T-helper 1 cell treated with Interleukin-12 subunit alpha and Interleukin-12 subunit beta and Interleukin-4 antibody, amounts not matched to agents 30 μg/mL and 1 μg/mL, for 36 hours (primary cell): ENCODE results near the gene PPP1R26.

Experiments used
- H3K27ac Mint-ChIP-seq: one replicate; pipeline ENCODE4 v1.8.0; 2021; ENCODE audit warnings: mild to moderate bottlenecking, mixed read lengths
- H3K27me3 Mint-ChIP-seq: one replicate; pipeline ENCODE4 v1.8.0; 2021; ENCODE audit warnings: low read depth, mixed read lengths
- H3K36me3 Mint-ChIP-seq: one replicate; pipeline ENCODE4 v1.8.0; 2021; ENCODE audit warnings: low read depth, mixed read lengths
- H3K4me1 Mint-ChIP-seq: one replicate; pipeline ENCODE4 v1.8.0; 2021; ENCODE audit warnings: low read depth, mixed read lengths
- H3K4me3 Mint-ChIP-seq: one replicate; pipeline ENCODE4 v1.8.0; 2021; ENCODE audit warnings: mild to moderate bottlenecking, moderate library complexity, mixed read lengths
- H3K9me3 Mint-ChIP-seq: one replicate; pipeline ENCODE4 v1.8.0; 2021; ENCODE audit warnings: mixed read lengths

Gene PPP1R26

DNA sequence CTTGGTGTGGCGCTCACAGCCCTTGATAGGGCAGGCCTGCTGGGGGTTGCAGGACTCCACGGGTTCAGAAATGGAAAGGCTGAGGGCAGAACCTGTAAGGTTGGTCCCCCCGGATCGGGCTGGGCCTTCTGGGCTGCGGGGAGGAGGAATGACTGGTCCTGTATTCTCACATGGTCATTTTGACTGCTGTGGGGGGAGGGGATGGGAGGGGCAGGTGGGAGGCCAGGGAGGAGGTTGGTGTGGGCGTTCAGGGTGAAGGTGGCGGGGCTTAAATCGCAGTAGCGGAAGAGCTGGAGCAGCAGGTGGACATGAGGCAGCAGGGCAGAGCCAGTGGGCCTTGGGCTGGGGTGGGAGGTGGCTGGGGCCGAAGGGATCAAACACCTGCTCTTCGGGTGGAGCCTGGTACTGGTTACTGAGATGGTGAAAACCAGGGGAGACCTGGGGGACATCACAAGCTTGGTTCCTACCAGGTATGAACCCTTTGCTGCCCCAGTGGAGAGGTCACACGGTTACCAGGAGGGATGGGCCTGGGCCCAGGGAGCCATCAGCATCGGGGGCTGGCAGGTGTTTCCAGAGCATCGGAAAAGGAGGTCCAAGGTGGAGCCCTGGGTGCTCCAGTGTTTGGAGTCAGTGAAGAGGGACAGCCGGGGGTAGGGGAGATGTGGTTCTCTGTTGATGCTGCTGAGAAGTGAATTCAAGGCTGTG is 22.7 kb downstream of the PPP1R26 start:
- H3K36me3 Mint-ChIP-seq, result peaks cover 13% of the 10 kb centered on the region
- peaks cover 5% of the 10 kb centered on the region for H3K27me3 Mint-ChIP-seq
- H3K4me1 Mint-ChIP-seq, result peaks cover 9% of the 10 kb centered on the region
- peak overlapping the region; percentile 92 for H3K4me3 Mint-ChIP-seq
- H3K9me3 Mint-ChIP-seq, result no peaks in the 10 kb centered on the region
- no peak overlapping the region for H3K27ac Mint-ChIP-seq

DNA sequence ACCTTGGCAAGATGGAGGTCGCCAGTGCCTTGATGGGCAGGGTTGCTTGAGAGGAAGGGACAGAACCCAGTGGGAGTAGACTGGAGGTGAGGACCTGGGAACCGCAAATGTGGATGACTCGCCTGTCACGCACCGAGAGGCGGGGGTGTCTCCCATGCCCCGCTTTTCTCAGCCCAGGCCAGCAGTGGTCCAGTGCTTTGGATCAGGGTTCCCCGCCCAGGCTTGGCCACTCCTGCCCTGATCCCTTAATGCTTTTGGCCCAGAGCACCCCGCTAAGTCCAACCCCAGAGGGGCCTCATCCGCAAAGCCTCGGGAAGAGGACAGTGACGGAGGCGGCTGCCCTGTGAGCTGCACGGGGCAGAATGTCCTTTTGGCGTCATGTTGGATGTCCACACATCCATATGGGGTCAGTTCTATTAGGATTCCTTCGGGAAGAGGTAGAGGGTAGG is 23.3 kb downstream of the PPP1R26 start:
- H3K4me1 Mint-ChIP-seq, result peaks cover 9% of the 10 kb centered on the region
- H3K9me3 Mint-ChIP-seq, result no peaks in the 10 kb centered on the region
- H3K27me3 Mint-ChIP-seq, result peaks cover 5% of the 10 kb centered on the region
- H3K4me3 Mint-ChIP-seq, result no peak overlapping the region
- H3K27ac Mint-ChIP-seq, result no peak overlapping the region
- H3K36me3 Mint-ChIP-seq, result peaks cover 13% of the 10 kb centered on the region

DNA sequence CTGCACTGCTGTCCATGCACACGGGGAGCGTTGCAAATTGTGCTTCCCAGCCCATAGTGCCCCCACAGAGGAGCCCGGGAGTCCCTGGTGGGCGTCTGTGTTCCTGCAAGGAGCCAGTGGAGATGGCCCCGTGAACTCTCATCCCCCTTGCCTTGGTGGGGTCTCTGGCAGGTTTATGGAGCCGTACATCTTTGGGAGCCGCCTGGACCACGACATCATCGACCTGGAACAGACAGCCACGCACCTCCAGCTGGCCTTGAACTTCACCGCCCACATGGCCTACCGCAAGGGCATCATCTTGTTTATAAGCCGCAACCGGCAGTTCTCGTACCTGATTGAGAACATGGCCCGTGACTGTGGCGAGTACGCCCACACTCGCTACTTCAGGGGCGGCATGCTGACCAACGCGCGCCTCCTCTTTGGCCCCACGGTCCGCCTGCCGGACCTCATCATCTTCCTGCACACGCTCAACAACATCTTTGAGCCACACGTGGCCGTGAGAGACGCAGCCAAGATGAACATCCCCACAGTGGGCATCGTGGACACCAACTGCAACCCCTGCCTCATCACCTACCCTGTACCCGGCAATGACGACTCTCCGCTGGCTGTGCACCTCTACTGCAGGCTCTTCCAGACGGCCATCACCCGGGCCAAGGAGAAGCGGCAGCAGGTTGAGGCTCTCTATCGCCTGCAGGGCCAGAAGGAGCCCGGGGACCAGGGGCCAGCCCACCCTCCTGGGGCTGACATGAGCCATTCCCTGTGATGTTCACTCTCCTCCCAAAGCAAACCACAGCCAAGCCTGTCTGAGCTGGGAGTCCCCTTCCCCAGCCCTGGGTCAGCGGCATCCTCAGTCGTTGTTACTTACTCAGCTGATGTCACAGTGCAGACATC is 24.0 kb downstream of the PPP1R26 start:
- Mint-ChIP-seq H3K36me3 (peaks cover 13% of the 10 kb centered on the region), H3K27ac (no peak overlapping the region), H3K4me3 (no peak overlapping the region), H3K9me3 (no peaks in the 10 kb centered on the region), H3K4me1 (peaks cover 9% of the 10 kb centered on the region), H3K27me3 (peaks cover 5% of the 10 kb centered on the region)

DNA sequence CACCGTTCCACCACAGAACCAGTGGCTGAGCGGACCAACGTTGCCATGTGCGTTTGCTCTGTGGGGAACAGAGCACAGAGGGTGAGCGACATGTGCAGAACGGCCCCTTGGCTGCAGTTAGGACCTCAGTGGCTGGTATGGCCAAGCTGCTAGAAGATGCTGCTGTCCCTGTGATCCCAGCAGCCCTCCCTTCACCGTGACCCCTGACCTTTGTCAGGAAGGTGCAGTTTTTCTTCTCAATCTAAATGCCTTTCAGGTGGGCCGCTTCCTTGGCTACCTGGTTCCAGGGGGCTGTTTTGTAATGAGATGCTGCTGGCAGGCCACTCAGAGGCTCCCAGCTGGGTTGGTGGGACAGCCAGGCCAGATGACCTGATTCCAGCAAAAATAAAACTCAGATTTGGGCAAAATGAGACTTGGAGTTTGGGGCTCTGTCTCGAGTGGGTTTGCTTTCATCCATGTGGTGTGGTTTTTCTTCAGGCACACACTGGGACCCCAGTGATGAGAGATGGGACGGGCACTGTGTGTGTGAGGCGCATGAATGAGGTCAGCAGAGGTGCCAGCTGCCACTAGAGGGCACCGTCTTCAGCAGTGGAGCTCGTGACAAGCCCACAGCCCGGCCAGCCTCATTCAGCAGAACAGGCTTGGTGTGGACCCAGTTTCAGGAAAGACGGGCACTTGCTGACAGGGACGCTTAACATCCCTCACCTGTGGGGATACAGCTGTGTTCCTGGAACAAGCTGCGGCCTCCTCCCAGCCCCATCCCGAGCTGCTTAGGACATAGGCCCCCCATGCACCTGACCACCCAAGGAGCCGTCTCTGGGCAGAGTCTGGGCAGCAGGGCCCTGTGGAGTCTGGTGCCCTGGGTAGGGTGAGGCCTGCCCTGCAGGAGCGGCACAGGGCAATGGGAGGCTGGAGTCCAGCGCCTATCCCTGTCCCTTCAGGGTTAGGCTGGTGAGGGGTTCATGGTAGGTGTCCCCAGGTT is 25.0 kb downstream of the PPP1R26 start:
- H3K27ac Mint-ChIP-seq, result no peak overlapping the region
- H3K9me3 Mint-ChIP-seq, result peaks cover 6% of the 10 kb centered on the region
- peaks cover 13% of the 10 kb centered on the region for H3K36me3 Mint-ChIP-seq

DNA sequence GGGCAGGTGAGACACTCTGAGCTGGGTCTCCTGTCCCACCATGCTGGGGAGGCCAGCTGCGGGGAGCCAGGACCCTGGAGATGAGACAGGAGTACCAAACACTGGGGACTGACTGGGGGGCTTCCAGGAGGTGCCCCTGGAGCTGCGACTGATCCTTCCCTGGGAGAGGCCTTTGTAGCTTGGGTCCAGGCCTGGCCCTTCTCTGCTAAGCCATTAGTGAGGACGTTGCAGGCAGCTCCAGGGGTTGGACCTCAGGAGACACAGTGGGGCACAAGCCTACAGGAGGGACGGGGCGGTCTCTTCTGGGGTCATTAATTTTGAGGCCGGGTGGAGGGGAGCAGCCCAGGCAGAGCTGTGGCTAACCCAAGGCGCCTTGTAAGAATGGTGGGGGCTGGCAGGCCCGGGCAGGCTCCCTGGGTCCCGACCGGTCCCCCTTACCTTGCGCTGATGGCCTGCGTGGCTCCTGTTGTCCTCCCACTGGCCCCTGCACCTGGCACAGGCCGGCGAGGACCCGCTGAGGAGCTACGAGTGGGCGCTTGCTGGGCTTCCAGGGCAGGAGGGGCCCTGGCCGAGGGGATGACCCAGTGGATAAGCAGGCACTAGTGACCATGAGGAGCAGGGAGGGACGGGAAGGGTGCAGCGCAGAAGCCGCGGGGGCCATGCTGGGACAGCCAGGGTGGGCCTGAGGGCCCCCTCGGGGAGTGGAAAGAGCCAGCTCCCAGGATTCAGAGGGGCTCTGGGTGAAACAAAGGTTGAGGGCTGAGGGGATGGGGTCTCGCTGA is 26.0 kb downstream of the PPP1R26 start:
- Mint-ChIP-seq H3K9me3 (peaks cover 7% of the 10 kb centered on the region), H3K4me1 (peaks cover 9% of the 10 kb centered on the region), H3K27ac (no peak overlapping the region)

More for the DNA sequence above, 25.0 kb downstream of the PPP1R26 start:
- no peaks in the 10 kb centered on the region for H3K27me3 Mint-ChIP-seq
- no peak overlapping the region for H3K4me3 Mint-ChIP-seq
- peaks cover 9% of the 10 kb centered on the region for H3K4me1 Mint-ChIP-seq

GRCh38 chr9:135506327-135507103 is 26.9 kb downstream of the PPP1R26 start:
- Mint-ChIP-seq H3K27ac (no peak overlapping the region), H3K9me3 (peaks cover 7% of the 10 kb centered on the region), H3K27me3 (no peaks in the 10 kb centered on the region), H3K4me3 (no peak overlapping the region), H3K4me1 (peaks cover 14% of the 10 kb centered on the region), H3K36me3 (peaks cover 13% of the 10 kb centered on the region)

More for the DNA sequence above, 26.0 kb downstream of the PPP1R26 start:
- Mint-ChIP-seq H3K4me3 (no peak overlapping the region), H3K27me3 (no peaks in the 10 kb centered on the region), H3K36me3 (peaks cover 13% of the 10 kb centered on the region)

- H3K27ac Mint-ChIP-seq, result no peak overlapping the region
- no peaks in the 10 kb centered on the region for H3K27me3 Mint-ChIP-seq
- H3K36me3 Mint-ChIP-seq, result peaks cover 13% of the 10 kb centered on the region
These were observed 27.8 kb downstream of the PPP1R26 start for GRCh38 chr9:135507104-135508035.

DNA sequence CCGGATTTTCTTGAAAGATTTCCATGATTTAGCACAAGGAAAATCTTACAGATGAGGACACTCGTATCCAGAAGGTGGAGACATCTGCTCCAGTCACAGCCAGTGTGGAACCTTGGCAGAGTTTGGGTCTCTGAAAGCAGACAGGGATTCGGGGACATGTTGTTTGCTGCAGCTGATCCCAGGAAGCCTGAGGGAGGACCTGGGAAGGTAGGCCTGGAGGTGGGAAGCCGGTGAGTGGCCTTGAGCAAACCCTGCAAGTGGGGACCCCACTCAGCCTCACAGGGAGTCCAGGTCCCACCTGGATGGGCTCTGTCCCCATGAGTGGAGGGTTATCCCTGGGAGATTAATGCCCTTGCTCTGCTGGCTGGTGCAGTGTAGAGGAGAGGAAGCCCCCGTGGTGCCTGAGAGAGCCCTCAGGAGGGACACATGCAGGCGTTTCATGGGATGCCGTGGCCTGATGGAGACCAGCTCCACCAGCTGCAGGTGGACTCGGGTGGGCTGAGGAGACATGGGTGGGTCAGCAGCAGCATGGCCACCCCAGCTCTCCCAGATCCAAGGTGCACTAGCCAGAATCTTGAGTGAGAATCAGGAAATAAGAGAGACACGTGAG is 28.7 kb downstream of the PPP1R26 start:
- H3K27me3 Mint-ChIP-seq, result no peaks in the 10 kb centered on the region
- peaks cover 7% of the 10 kb centered on the region for H3K9me3 Mint-ChIP-seq
- H3K27ac Mint-ChIP-seq, result no peak overlapping the region
- no peak overlapping the region for H3K4me3 Mint-ChIP-seq
- H3K4me1 Mint-ChIP-seq, result peaks cover 10% of the 10 kb centered on the region
- H3K36me3 Mint-ChIP-seq, result peaks cover 11% of the 10 kb centered on the region

More at GRCh38 chr9:135507104-135508035, 27.8 kb downstream of the PPP1R26 start:
- peaks cover 7% of the 10 kb centered on the region for H3K9me3 Mint-ChIP-seq
- no peak overlapping the region for H3K4me3 Mint-ChIP-seq
- peaks cover 13% of the 10 kb centered on the region for H3K4me1 Mint-ChIP-seq

DNA sequence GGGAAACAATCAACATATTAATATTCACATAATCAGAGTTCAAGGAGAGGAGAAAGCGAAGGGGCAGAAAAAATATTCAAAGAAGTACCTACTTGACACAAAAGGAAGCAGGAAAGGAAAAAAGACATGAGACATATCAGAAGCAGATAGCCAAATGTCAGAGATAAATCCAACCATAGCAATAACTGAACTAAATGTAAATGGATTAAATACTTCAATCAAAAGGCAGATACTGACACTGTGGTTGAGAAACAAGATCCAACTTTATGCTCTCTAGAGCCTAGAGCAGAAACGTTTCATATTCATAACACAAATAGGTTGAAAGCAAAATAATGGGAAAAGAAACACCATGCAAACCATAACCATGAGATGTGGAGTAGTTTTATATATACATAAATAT is 29.9 kb downstream of the PPP1R26 start:
- Mint-ChIP-seq H3K9me3 (peaks cover 7% of the 10 kb centered on the region), H3K4me1 (peaks cover 10% of the 10 kb centered on the region), H3K4me3 (no peak overlapping the region), H3K27ac (no peak overlapping the region), H3K27me3 (no peaks in the 10 kb centered on the region), H3K36me3 (peaks cover 6% of the 10 kb centered on the region)

- no peaks in the 10 kb centered on the region for H3K27me3 Mint-ChIP-seq
- peaks cover 13% of the 10 kb centered on the region for H3K4me1 Mint-ChIP-seq
- H3K27ac Mint-ChIP-seq, result no peak overlapping the region
- peaks cover 7% of the 10 kb centered on the region for H3K9me3 Mint-ChIP-seq
- H3K4me3 Mint-ChIP-seq, result no peak overlapping the region
- no peaks in the 10 kb centered on the region for H3K36me3 Mint-ChIP-seq
These were observed 32.6 kb downstream of the PPP1R26 start for GRCh38 chr9:135512241-135512603.

GRCh38 chr9:135512904-135513303 is 33.3 kb downstream of the PPP1R26 start:
- H3K4me3 Mint-ChIP-seq, result no peak overlapping the region
- H3K27ac Mint-ChIP-seq, result no peak overlapping the region
- H3K9me3 Mint-ChIP-seq, result peaks cover 7% of the 10 kb centered on the region
- H3K36me3 Mint-ChIP-seq, result no peaks in the 10 kb centered on the region
- peaks cover 4% of the 10 kb centered on the region for H3K27me3 Mint-ChIP-seq
- H3K4me1 Mint-ChIP-seq, result peaks cover 13% of the 10 kb centered on the region

DNA sequence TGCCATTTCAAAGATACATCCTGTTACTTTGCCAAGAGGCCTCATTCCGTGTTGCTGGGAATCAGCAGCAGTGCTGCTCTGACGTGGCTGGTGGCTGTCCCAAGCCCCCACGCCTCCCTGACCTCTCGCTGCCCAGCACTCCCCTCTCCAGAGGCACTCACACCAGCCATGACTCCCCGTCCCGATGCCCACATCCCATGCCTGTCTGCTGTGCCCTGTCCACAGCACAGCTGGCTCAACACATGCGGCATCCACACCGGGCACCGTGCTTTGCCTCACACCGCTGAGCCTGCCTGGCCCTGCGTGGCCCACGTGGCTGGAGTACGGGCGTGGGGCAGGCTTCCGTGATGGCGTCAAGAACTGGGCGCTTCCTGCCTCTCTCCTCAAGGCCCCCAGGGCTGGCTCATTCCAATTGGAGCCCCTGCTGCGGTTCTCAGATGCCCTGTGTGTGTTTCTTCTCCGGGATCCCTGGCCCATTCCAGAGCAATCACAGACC is 33.8 kb downstream of the PPP1R26 start:
- peaks cover 7% of the 10 kb centered on the region for H3K9me3 Mint-ChIP-seq
- H3K27ac Mint-ChIP-seq, result no peak overlapping the region
- H3K27me3 Mint-ChIP-seq, result peaks cover 8% of the 10 kb centered on the region
- H3K4me3 Mint-ChIP-seq, result no peak overlapping the region
- H3K4me1 Mint-ChIP-seq, result peaks cover 13% of the 10 kb centered on the region
- no peaks in the 10 kb centered on the region for H3K36me3 Mint-ChIP-seq
